Activated CD4-positive, alpha-beta T cell treated with anti-CD3 and anti-CD28 coated beads, Interleukin-2, amount 50 U/mL, for 24 hours (primary cell): Measurements from ENCODE around the gene NMT1.
A peak's percentile ranks its signal among the peaks of the same experiment; 100 is the strongest.

Source experiments
- DNase-seq, 2 donors: peaks; one replicate each; pipeline ENCODE4 v3.0.0-alpha.2; 2020; ENCODE audit warnings: low read depth in 1 of 2, low spot score in 1 of 2

The NMT1 gene

GRCh38 chr17:45060797-45061605, at the start of gene NMT1:
Gene NMT1, plus strand, starts transcription at chr17:45061317. Its CDS starts 13 bp downstream, at chr17:45061330.
- peak; percentile 89 to 98 for DNase-seq

- no peak for DNase-seq
Observed at GRCh38 chr17:45011767-45012166, 49.4 kb upstream of the NMT1 start.

- no peak for DNase-seq
Observed at GRCh38 chr17:45013021-45013997, 47.8 kb upstream of the NMT1 start.

- no peak for DNase-seq
Observed at GRCh38 chr17:45016237-45016636, 44.9 kb upstream of the NMT1 start.

GRCh38 chr17:45016823-45017222, 44.3 kb upstream of the NMT1 start:
- no peak for DNase-seq

- no peak for DNase-seq
Observed at GRCh38 chr17:45018514-45018847, 42.6 kb upstream of the NMT1 start.

GRCh38 chr17:45018848-45019711, 42.0 kb upstream of the NMT1 start:
- peak in 1 of 2 donors; percentile 3 for DNase-seq

GRCh38 chr17:45020354-45021138, 40.6 kb upstream of the NMT1 start:
- no peak for DNase-seq

GRCh38 chr17:45021607-45022287, 39.4 kb upstream of the NMT1 start:
- peak; percentile 28 to 50 for DNase-seq

GRCh38 chr17:45022288-45022648, 38.8 kb upstream of the NMT1 start:
- no peak for DNase-seq

GRCh38 chr17:45022655-45023339, 38.3 kb upstream of the NMT1 start:
- no peak for DNase-seq

- DNase-seq: no peak
Observed at GRCh38 chr17:45029096-45029495, 32.0 kb upstream of the NMT1 start.

- no peak for DNase-seq
Observed at GRCh38 chr17:45029758-45030423, 31.2 kb upstream of the NMT1 start.

- DNase-seq: no peak
Observed at GRCh38 chr17:45030733-45031132, 30.4 kb upstream of the NMT1 start.

- no peak for DNase-seq
Observed at GRCh38 chr17:45031231-45032173, 29.6 kb upstream of the NMT1 start.

GRCh38 chr17:45032174-45032541, 29.0 kb upstream of the NMT1 start:
- DNase-seq: no peak

GRCh38 chr17:45034599-45034998, 26.5 kb upstream of the NMT1 start:
- no peak for DNase-seq

- DNase-seq: no peak
Observed at GRCh38 chr17:45035848-45036247, 25.3 kb upstream of the NMT1 start.
